Limb (tissue), 2 donors: Measurements from ENCODE around the gene POLL.
A peak's percentile ranks its signal among the peaks of the same experiment; 100 is the strongest.

Source experiments
- DNase-seq, 2 donors: peaks; one replicate each; pipeline ENCODE4 v3.0.0-alpha.2; 2016; ENCODE audit errors: extremely low spot score in 2 of 2

The POLL gene

DNA sequence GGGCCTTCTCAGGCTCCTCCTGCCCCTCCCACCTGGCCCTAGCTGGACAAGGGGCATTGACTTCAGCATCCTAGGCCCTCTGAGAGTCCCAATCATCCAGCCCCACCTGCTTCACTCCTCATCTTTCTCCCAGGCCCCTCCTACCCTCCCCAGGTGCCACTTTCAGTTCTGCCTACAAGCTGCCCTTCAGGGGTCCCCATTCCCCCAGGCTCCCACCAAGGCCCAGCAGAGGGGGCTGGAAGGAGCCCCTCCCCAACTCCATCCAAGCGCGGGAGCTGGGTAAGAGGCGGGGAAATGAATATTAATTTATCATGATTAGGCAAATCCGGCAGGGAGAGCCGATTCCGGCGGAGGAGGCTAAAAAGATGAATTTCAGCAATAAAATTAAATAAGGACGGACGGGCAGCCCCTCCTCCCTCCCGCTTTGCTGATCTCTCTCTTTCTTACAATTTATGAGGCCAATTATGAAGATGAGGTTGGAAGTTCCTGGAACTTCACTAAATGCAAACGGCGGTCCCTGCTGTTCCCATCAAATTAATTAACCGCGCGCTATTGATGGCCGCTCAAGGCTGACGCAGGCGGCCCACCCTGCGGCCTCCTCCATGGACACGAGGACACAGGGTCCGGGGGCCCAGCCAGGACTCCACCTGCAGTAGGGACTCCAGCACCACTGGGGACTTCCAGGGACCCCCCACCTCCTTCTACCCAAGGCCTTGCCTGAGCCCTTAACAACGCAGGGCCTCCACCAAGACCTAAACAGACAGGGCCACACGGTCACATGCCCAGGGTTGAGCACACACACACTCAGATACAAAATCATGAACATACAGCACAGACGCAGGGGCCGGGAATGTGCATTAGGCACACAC lies 13.9 kb downstream of the POLL start:
- DNase-seq, result no peak

DNA sequence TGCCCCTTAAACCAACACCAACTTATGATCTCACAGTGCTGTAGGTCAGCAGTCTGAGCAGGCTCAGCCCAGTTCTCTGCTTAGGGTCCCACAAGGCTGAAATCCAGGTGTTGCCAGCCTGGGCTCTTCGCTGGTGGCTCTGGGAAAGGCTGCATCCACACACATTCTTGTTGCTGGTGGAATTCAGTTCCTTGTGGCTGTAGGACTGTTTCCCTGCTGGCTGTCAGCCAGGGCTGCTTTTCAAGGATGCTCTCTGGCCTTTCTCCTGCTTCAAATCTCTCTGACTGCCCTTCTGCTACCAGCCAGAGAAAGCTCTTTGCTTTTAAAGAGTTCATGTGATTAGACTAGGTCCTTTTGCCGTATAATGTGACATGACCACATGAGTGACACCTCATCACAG lies 15.3 kb downstream of the POLL start:
- DNase-seq, result no peak

DNA sequence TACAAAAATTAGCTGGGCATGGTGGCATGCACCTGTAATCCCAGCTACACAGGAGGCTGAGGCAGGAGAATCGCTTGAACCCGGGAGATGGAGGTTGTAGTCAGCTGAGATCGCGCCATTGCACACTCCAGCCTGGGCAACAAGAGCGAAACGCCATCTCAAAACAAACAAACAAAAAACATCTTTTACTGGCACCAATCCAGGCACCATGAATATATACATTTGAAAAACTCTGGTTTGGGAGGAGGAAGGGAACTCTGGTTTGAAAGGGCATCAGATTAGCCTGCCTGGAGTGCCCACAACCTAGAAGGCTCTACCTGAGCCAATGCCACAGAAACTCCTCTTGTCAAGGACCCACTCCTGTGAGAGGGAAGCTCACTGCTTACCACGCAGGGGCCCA lies 15.9 kb downstream of the POLL start:
- no peak for DNase-seq

DNA sequence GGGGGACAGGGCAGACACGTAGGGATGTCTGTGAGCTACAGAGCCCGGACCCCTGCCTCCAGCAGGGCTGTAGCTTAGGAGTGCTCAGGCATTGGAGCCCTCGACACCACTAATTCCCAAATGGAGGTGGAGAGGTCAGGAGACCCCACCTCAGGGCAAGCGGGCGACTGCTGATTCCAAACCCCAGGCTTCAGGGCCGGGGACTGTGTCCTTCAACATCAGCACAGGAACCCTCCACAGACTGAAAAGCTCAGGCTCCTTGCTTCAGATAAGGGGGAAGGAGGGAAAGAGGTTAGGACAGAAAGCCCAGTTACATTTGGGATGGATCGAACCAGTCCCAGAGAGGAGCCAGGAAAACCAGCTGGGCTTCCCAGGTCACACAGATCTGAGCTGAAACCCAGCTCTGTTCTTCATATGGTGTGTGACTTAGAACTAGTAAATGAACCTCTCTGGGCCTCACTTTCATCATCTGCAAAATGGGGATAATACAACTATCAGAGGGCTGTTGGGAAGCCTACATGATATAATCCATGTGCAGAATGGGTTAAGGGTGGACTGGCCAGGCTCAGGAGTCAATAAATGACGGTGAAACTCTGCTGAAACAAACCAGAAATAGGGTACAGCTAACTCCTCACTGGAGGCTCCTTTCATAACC lies 16.7 kb downstream of the POLL start:
- no peak for DNase-seq

DNA sequence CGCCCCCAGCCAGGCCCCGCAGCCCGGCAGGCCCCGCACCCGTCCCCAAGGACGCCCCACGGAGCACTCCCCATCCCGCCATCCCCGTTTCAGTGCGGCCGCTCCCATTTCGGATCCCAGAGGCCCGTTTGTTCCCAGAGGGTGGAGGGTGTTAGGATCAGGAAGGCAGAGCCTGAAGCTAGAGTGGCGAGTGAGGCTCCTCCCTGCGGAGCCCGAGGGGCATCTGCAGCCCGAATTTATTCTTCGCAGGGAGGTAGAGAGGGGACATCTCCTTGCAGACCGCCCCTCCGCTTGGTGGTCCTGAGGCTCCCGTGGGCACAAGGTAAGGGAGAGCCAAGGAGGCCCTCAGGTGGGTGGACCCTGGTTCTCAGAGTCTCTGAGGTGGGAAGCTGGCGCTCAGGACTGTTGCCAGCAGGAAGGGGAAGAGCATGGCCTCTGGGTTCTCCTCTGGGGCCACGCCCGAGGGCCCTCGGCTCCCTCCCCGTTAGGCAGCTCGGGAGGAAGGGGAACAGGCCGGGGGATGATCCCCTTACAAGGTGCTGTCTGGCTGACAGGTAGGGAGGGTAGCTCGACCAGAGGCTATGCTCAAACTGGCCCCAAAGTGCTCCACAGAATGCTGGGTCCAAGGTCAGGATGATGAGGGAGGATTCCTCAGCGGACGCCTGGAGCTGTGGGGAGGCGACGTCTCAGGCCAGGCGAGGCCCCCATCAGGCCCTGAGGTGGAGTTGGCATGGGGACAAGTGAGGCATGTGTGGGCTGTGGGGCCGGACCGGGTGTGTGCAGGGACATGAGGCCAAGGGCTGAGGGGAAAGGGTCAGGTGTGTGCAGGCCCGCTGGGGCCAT lies 17.4 kb downstream of the POLL start:
- DNase-seq, result no peak

DNA sequence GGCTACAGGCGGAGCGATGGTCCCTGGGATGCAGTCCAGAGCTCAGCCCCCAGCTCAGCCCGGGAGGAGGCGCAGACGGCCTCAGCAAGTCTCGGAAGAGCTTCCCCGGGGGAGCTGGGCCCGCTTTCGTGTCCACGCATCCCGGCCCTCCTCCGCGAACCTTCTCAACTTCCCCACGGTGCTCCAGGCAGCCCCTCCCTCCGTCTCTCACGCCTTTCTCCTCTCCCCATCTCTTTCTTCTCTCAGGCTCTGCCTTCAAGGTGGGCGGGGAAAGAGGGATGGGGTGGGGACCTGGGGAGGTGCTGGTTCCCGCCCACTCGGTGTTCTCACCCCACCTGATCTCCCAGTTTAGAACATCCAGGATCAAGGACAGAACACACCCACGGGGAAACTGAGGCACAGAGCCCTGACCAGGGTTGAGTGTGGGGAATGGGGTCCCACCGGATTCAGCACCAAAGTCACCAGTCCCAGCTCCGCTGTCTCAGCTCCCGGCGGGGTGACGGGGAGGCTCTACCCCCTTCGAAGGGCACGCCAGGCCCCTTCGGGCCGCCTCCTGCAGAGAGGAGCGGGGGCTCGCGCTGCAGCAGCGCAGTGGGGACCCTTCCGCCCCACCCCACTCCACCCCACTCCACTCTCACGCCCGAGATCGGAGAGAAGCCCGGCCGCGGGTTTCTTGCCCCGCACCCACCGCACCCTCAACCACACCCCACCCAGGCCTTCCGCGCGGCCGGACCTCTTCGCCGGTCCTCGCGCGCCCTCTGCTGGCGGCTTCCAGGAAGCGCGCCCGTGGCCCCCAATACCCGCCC lies 18.2 kb downstream of the POLL start:
- peak; percentile 74 to 93 for DNase-seq

DNA sequence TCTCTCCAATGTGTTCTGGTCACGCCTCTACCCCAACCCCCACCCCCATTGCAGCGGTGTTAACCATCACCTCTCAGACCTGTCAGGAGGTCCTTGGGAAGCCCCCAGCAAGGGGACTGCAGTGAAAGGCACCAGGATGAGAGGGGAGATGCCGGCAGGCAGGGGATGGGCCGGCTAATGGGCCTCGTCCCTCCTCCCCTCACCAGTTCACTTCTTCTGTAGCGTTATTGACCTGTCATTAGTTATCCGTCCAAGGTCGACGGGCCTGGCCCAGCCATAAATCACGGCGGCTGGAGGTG lies 18.8 kb downstream of the POLL start:
- DNase-seq, result no peak

DNA sequence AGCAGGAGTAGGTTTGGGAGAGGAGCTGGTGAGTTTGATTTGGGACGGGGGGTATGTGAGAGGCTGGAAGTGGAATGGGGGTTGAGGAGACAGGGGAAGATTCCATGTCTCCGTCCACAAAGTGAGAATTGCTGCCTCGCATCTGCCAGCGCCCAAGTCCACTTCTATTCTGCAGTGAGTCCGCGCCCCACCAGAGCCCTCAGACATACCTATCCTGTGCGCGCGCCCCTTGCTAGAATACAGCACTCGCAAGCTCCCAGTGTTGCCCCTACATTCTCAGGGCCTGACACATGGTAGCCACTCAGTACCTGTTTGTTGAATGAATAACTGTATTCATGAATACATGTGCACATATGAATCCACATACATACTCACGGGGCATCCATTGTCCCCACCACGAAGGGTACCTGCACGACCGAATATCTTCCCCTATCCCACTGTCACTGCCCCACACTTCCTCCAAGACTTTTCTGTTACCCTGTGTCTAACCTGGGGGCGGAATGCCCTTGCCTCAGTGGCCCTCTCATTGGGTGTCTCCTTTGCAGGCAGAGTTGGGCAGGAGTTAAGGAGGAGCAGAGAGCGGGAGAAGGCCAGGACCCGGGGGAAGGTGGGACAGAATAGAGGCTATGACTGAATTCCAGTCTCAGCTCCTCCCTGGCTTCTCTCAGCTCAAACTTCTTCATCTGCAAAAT lies 19.9 kb downstream of the POLL start:
- no peak for DNase-seq

DNA sequence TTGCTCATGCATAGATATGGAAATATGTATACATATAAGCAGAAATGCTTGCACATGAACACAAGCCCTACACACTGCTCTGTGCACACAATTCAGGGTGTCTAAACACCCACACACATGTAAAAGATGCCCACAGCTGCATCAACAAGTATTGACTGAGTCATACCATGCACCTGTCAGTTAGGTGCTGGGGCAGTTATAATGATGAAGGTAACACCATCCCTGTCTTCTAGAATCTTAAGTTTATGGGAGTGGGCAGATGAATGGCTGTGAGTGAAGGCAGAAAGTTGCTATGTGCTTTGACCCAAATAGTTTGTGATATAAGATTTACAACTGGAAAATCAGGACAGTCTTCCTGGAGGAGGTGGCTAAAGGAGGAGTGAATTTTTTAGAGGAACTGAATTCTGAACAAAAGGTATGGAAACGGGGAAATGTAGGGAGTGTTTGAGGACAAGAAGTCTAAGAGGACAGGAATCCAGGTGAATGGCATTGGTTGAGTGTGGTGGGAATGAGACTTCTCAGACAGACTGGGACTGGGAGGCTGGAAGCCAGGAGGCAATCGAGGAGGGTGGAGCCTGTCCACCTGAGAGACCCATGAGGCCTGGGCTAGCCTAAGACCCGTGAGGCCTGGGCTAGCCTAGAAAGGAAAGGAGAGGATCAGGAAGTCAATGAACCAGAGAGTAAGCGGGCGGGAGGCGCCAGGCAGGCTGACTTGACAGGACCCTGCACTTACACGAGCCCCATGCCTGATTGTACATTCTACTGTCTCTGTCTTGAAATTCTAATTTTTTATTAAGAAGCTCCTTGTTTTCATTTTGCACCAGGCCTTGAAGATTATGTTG lies 20.7 kb downstream of the POLL start:
- DNase-seq, result no peak

DNA sequence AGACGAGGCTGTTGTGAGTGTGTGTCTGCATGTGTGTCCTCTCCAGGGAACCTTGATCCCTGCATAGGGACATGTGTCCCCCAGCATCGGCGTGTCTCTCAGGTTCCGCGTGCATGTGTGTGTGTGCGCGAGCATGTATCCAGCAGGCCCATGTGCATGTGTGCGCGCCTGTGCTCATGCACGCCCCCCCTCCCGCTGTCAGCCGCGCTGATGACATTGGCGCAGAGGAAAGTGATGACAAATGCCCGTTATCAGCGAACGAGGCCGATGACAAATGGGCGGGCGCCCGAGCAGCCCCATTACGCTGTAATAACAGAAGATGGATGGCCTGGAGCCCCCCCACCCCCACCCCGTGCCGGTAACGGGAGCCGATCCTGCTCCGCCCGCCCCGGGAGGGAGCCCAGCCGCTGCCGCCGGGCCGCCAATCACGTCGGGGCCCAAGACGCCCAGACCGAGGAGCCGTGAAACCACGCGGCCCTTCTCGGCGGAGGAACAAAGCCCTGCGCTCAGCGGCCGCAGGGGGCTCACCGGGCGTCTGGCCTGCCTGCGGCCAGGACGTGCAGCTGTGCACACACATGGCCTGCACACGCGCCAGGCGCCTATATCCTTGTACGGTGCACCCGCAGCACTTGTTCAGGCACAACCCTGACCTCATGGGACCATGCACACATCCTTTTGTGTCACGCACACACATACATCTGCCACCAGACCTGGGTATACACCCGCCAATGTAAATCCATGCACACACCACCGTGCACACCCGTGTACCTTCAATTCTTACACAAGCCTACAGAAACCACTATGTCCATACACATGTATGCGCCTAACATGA lies 21.5 kb downstream of the POLL start:
- peak; percentile 8 to 70 for DNase-seq

DNA sequence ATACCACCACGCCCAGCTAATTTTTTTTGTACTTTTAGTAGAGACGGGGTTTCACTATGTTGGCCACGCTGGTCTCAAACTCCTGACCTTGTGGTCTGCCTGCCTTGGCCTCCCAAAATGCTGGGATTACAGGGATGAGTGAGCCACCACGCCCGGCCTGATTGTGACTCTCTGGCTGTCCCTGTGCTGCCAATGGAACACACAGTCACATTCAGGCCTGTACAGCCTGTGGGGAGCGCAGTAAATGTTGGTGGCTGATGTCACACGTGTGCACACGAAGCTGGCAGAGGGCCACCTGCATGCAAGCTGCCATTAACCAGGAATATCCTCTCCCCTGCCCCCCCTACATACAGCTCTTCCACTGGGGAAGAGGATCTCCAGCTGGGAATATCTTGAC lies 22.1 kb downstream of the POLL start:
- no peak for DNase-seq

DNA sequence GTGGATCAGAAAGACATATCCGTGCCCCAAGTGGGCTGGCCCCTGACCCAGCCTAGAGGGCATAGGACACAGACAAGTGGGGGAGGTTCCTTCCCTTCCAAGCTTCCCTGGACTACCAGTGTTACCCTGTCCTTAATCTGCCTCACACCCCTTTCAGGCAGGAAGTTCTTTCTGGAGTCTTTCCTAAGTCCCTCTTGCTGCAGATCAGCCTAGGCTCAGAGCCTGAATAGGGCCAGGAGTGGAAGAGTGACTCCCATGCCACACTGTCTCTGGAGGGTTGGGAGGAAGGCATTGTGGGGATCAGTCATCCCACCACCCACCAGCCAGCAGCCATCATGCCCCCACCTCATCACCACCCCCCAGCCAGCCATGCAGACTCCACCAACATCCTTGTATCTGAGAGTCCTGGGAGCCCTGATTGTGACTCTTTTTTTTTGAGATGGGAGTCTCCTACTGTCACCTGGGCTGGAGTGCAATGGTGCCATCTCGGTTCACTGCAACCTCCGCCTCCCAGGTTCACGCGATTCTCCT lies 22.6 kb downstream of the POLL start:
- DNase-seq, result no peak

DNA sequence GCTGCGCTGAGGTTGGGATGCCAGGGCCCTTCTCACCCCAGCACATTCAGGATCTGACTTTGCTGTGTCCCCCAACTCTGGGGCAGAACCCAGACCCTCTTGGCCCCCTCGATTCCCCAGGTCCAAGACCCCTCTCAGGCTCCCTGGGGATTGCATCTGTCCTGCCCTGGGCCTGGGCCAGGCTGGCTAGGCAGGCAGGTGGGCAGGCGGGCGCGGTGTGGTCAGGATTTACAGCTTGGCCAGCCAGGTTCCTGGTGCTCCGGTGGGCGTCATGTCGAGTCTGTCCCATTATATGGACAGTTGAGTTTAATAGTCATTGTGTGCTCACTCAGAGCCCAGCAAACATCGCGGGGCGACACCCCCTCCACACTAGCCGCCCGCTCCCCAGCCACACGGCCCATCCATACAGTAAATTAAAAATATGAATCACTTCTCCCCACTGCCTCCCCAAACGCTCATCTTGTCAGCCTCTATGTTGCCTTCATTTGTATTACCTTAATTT lies 23.5 kb downstream of the POLL start:
- DNase-seq, result no peak

DNA sequence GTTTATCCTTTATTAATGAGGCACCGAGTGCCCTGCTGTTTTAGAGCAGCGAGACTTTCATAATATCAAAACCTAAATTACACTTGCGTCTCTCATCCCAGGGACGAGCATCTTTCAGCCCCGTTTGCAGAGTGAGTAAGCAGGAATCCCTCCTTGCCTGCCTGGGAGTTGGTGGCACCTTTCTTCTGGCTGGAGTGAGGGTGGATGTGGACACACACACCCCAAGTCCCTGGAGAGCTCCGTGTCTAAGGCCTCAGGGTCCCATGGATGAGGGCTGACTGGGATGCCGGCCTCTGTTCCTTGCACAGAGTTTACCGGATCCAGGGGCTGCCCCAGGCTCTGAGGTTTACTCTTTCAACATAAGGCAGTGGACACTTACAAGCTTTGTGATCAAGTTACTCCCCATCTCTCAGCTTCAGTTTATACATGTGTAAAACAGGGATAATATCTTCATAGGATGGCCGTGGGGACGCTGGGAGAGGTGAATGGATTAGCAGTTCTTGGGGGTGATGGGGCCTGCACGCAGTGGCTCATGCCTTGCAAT lies 24.5 kb downstream of the POLL start:
- no peak for DNase-seq

DNA sequence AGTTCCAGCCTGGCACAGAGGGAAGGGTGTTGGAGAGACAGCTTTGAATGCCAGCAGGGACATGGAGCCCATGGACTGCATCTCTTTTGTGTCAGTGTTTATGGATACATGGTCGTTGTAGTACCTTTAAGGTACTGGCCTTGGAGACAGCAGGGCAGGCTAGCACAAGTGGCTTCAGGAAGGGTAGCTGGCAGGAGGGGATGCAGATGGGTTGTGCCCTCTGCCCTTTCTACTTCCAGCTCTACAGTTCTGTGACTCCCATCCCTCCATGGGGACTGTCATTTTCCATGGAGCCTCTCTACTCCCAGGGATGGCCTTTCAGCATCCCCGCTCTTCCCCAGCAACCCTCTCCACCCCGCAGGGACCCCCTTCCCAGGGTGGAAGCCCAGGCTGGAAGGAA lies 25.1 kb downstream of the POLL start:
- no peak for DNase-seq

DNA sequence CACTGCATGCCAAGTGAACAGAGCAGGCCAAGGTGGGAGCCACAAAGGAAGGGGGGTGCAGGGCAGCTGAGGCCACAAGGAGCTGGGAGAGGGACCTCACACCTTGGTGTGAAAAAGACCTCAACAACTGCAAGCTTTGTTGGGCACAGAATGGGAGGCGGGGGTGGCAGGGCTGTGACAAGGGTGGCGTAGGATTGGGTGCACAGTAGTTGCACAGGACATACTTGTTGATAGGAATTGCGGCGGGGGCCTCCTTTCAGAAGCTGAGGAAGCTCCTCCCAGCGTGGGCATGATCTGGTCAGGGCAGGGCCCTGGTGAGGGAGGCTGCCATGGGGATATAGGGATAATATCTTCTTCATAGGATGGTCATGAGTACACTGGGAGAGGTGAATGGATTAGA lies 25.8 kb downstream of the POLL start:
- no peak for DNase-seq

DNA sequence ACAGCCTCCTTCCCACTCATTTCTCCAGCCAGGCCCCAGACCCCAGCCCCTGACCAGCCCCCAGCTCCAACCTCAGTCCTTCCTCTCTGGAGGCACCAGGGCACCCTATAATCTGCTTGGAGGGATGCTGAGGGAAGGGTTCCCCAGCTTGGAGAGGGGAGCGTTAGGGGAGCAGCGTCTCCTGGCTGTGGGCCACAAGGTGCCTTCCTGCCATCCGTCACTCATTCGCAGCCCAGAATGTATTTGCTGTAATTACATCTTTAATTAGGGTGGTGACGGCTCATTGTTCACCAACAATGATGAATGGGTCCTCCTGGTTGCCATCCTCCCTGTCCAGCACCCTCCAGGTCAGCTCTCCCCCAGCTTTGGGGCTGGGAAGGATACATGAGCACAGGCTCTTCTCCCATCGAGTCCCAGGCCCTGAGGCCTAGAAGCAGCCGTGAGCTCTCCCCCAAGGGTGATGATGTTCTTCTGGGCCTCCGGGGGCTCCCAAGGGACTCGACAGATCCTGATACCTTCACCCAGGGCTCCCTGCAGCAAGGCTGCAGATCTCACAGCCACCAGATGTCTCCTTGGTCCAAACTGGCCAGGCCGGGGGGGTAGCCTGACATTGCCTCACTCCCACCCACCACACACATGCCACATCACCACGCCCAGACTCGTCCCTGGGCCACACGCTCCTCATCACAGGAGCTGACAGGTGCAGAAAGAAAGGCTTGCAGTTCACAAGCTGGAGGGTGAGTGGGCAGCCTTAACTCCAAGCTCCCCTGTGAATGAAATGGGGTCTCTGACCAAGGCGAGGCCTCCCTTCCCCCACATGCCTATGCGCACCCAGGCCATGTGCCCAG lies 26.8 kb downstream of the POLL start:
- no peak for DNase-seq
